WERI-Rb-1 (cell line): ENCODE results near the gene CTNNA3.
A peak's percentile ranks its signal among the peaks of the same experiment; 100 is the strongest.

ENCODE experiments used
- DNase-seq: peaks from one replicate; pipeline ENCODE4 v3.0.0-alpha.2; 2020
- H3K27ac ChIP-seq: fragments of 250-450 bp; sonication (Bioruptor Pico); 2 replicates; pipeline ENCODE4 v1.5.1; 2020; ENCODE audit warnings: mild to moderate bottlenecking, moderate library complexity
- H3K27me3 ChIP-seq: fragments of 250-450 bp; sonication (Bioruptor Pico); 2 replicates; pipeline ENCODE4 v1.5.1; 2021; ENCODE audit warnings: mild to moderate bottlenecking, low read depth, moderate library complexity; ENCODE audit not compliant: insufficient read depth, severe bottlenecking
- H3K36me3 ChIP-seq: fragments of 250-450 bp; sonication (Bioruptor Pico); 2 replicates; pipeline ENCODE4 v1.5.1; 2020; ENCODE audit warnings: mild to moderate bottlenecking, moderate library complexity
- H3K4me3 ChIP-seq: 2 replicates; pipeline ENCODE4 v1.5.1; 2011; ENCODE audit warnings: low read depth, mild to moderate bottlenecking, control low read depth, low read length
- H3K9me3 ChIP-seq: fragments of 250-450 bp; sonication (Bioruptor Pico); 2 replicates; pipeline ENCODE4 v1.5.1; 2021; ENCODE audit warnings: mild to moderate bottlenecking, moderate library complexity; ENCODE audit not compliant: severe bottlenecking
- TF ChIP-seq, protein P1 (sequence below): IDR thresholded peaks from 2 replicates; pipeline ENCODE4 v1.5.1; 2011; ENCODE audit warnings: low read depth, mild to moderate bottlenecking, control low read depth, inconsistent platforms, low read length

CTNNA3 gene

GRCh38 chr10:66925896-66926715, 769.9 kb downstream of the CTNNA3 start, which contains the start of gene LRRTM3:
LRRTM3 (plus strand) TSS chr10:66926036.
- Histone ChIP-seq H3K27me3 (no peaks in the 10 kb centered on the region), H3K27ac (no peak within 1 kb of the TSS), H3K4me3 (no peak within 1 kb of the TSS), H3K9me3 (no peaks in the 10 kb centered on the region), H3K36me3 (no peaks in the 10 kb centered on the region)
- TF ChIP-seq, protein P1, sequence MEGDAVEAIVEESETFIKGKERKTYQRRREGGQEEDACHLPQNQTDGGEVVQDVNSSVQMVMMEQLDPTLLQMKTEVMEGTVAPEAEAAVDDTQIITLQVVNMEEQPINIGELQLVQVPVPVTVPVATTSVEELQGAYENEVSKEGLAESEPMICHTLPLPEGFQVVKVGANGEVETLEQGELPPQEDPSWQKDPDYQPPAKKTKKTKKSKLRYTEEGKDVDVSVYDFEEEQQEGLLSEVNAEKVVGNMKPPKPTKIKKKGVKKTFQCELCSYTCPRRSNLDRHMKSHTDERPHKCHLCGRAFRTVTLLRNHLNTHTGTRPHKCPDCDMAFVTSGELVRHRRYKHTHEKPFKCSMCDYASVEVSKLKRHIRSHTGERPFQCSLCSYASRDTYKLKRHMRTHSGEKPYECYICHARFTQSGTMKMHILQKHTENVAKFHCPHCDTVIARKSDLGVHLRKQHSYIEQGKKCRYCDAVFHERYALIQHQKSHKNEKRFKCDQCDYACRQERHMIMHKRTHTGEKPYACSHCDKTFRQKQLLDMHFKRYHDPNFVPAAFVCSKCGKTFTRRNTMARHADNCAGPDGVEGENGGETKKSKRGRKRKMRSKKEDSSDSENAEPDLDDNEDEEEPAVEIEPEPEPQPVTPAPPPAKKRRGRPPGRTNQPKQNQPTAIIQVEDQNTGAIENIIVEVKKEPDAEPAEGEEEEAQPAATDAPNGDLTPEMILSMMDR, result peak; percentile 80
- DNase-seq, result peak; percentile 69

- TF ChIP-seq, protein P1, result no peak
- no peak overlapping the region for H3K4me3 ChIP-seq
- no peaks in the 10 kb centered on the region for H3K9me3 ChIP-seq
- no peaks in the 10 kb centered on the region for H3K36me3 ChIP-seq
- DNase-seq, result no peak
- H3K27me3 ChIP-seq, result no peaks in the 10 kb centered on the region
- H3K27ac ChIP-seq, result no peak overlapping the region
Observed at GRCh38 chr10:66925373-66925772, 770.6 kb downstream of the CTNNA3 start.

GRCh38 chr10:66924674-66925345, 771.2 kb downstream of the CTNNA3 start:
- H3K27me3 ChIP-seq, result no peaks in the 10 kb centered on the region

DNA sequence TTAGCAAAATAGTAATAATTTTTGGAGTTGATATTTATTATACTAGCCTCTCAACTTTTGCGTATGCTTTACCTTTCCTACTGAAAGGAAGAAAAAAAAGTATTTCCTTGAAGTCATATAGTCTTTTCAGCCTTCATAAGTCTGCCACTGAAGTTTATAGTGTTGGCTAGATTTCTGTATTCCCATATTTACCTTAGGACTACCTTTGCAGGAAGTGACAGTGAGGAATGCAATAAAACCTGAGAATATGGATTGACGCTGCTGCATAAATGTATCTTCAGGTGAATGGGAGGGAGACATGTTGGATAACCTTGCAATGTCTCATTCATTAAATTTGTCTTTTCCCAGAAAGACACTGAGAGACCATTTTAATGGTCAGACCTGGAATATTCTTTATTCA, 776.7 kb downstream of the CTNNA3 start:
- no peak for DNase-seq
- no peaks in the 10 kb centered on the region for H3K27me3 ChIP-seq
- no peak overlapping the region for H3K27ac ChIP-seq
- TF ChIP-seq, protein P1, result no peak
- H3K4me3 ChIP-seq, result no peak overlapping the region
- no peaks in the 10 kb centered on the region for H3K9me3 ChIP-seq
- no peaks in the 10 kb centered on the region for H3K36me3 ChIP-seq

More at GRCh38 chr10:66924674-66925345, 771.2 kb downstream of the CTNNA3 start:
- no peaks in the 10 kb centered on the region for H3K36me3 ChIP-seq
- DNase-seq, result no peak
- no peaks in the 10 kb centered on the region for H3K9me3 ChIP-seq
- no peak overlapping the region for H3K27ac ChIP-seq
- H3K4me3 ChIP-seq, result no peak overlapping the region
- TF ChIP-seq, protein P1, result no peak

- Histone ChIP-seq H3K4me3 (no peak overlapping the region), H3K36me3 (no peaks in the 10 kb centered on the region), H3K27me3 (no peaks in the 10 kb centered on the region), H3K27ac (no peak overlapping the region), H3K9me3 (no peaks in the 10 kb centered on the region)
- TF ChIP-seq, protein P1, result no peak
- no peak for DNase-seq
Observed at GRCh38 chr10:66917104-66917503, 778.9 kb downstream of the CTNNA3 start.
